IPS-11a (cell line): ENCODE data around the gene SRGN.

ENCODE experiments used
- H3K4me3 ChIP-seq: one replicate; pipeline ENCODE4 v1.5.1; 2013; ENCODE audit warnings: low read depth, low read length, control low read depth

The SRGN gene

DNA sequence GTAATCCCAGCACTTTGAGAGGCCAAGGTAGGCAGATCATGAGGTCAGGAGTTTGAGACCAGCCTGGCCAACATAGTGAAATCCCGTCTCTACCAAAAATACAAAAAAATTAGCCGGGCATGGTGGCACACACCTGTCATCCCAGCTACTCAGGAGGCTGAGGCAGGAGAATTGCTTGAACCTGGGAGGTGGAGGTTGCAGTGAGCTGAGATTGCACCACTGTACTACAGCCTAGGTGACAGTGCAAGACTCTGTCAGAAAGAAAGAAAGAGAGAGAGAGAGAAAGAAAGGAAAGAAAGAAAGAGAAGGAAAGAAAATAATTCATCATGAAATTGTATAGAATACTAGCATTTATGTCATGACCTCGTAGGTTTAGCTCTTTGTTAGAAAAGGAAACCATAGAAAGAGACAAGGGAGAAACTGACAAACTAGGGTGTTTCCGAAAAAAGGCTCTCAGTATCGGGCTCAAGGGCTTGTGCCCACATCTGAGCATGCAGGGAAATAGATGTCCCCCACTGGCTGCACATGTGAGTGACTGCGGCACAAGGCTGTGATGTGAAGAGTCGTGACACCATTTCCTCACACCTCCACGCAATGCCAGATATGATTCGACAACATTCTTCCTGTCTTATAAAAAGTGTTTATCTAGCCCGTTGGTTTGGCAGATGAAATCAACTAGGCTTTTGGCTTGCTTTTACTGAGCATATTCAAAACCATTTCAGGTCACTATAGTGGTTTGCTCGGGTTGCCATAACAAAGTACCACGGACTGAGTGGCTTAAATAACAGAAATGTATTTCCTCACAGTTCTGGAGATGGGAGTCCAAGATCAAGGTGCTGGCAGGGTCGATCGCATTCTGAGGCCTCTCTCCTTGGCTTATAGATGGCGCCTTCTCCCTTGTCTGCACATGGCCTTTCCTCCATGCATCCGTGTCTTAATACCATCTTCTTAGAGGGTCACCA lies 2.0 kb downstream of the SRGN start:
- no peak overlapping the region for H3K4me3 ChIP-seq

DNA sequence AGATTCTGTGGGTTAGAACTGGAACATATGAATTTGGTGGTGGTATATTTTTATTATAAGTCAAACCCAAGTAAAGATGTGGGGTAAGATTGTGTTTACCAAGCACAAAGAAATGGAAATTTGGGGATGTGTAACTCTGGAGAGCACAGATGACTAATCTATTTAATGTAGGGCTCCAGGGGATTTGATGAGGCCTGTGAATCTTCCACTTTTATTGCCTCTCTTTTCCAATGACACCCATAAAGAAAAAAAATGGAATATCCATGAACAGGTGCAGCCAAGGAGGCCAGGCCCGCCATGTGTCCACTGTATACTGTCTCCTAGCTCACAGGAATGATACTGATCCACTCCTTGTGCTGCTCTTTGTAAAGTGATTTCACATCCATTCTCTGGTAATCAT lies 2.8 kb downstream of the SRGN start:
- H3K4me3 ChIP-seq: no peak overlapping the region

DNA sequence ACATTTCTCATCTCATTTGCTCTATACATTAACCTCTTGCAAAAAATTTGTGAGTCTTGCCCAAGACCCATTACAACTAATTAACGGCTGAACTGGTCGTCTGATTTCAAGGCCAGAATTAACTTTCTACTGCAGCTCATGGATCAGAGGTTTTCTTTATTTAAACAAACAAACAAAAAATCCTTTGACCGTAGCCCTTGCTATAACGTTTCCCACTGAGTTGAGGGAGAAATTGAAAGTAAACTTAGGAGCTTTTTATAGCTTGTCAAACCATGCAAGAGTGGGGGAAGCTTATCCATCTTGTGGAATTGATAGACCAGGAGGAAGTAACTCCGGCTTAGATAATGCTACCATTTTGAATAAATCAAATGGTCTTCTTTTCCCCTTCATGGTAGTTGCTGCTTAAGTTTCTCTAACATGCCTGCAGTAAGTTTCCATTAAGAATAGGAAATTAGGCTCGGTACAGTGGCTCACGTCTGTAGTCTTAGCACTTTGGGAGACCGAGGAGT lies 3.3 kb downstream of the SRGN start:
- no peak overlapping the region for H3K4me3 ChIP-seq

DNA sequence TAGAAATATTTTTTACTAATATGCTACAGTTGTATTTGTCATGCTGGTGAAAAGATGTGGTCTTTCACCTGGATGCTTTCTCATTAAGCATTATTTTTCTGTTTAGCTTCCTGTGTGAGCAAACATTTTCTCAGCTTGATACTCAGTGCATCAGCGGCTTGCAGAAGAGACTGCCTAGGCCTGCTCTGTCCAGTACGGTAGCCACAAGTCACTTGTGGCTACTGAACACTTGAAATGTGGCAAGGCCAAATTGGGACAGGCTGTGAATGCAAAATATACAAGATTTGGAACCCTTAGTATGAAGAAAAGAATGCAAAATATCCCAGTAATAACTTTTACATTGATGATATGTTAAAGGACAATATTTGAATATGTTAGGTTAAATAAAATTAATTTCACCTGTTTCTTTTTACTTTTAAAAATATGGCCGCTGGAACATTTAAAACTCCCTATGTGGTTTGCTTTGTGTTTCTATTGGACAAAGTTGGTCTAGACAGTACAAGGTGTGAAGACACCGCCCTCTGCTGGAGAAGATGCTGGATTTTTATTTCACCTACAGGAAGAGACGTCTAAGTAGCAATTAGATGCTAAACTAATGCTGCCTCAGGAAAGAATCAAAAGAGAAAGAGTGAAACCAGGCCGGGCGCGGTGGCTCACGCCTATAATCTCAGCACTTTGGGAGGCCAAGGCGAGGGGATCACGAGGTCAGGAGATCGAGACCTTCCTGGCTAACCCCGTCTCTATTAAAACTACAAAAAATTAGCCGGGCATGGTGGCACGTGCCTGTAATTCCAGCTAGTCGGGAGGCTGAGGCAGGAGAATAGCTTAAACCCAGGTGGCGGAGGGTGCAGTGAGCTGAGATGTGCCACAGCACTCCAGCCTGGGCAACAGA lies 5.3 kb downstream of the SRGN start:
- no peak overlapping the region for H3K4me3 ChIP-seq

DNA sequence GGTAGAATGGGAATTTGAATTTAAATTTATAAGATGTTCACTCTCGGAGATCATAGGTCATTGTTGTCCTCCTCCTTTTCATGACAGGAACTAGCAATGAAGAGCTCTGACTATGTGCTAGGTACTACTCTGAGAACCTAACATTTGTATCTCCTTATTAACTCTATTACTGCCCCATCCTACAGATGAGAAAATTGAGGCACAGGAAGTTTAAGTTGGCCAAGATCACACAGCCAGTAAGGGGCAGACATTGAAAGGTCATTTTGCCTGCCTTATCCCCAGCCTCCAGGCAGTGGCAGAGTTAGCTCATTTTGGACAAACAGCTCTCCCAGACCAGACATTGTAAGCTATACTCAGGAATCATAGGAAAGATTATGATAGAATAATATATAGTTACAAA lies 6.0 kb downstream of the SRGN start:
- no peak overlapping the region for H3K4me3 ChIP-seq

DNA sequence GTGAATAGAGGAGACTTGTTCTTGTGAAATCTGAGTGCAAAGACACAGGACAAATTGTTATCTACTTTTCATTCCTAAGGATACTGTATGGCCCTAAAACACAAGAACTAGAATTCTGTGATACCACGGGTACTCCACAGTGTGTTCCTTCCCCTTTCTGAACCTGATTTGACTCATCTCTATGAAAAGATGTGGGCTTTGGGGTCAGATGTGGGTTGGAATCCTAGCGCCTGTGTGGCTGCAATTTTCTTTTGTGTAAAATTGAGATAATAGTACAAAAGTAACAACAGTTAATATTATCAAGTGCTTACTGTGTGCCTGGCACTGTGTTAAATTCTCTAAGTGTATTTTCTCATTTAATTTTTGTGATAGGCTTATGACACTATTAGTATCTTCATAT lies 8.1 kb downstream of the SRGN start:
- H3K4me3 ChIP-seq: no peak overlapping the region

DNA sequence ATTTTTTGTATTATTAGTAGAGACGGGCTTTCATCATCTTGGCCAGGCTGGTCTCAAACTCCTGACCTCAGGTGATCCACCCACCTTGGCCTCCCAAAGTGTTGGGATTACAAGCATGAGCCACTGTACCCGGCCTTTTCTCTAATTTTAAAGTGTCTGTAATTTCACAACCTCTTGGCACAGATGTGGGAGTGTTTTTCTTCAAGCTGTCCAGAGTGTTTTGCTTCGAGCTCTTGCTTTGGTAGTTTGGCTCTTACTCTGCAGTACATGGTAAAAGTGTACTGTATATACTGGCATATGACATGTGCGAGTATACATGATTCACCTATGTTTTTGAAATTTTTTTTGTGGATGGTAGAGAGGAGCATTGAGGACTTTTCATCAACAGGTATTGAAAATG lies 9.8 kb downstream of the SRGN start:
- H3K4me3 ChIP-seq: no peak overlapping the region

- no peak overlapping the region for H3K4me3 ChIP-seq
Measured at GRCh38 chr10:69100136-69100872, 12.4 kb downstream of the SRGN start.

DNA sequence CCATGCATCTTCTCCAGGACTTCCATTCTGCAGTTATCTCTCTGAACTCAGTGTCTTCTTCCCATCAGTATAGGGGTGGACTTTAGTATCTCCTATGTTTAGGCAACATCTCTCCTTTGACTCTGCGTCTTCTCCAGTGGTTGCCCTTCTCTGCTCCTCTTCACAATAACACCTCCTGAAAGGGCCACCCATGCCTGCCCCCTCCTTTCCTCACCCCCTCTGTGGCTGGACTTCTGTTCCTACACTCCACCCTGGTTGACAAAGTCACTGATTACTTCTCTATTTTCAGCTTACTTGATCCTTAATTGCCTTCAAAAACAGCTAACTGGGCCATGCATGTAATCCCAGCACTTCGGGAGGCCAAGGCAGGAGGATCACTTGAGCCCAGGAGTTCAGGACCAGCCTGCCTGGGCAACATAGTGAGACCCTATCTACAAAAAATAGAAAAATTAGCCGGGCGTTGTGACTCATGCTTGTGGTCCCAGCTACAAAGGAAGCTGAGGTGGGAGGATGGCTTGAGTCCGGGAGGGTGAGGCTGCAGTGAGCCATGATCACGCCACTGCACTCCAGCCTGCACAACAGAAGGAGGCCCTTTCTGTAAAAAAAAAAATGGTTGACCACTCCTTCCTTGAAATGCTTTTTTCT lies 13.7 kb downstream of the SRGN start:
- H3K4me3 ChIP-seq: no peak overlapping the region

- no peak overlapping the region for H3K4me3 ChIP-seq
Measured at GRCh38 chr10:69102440-69102839, 14.5 kb downstream of the SRGN start.

DNA sequence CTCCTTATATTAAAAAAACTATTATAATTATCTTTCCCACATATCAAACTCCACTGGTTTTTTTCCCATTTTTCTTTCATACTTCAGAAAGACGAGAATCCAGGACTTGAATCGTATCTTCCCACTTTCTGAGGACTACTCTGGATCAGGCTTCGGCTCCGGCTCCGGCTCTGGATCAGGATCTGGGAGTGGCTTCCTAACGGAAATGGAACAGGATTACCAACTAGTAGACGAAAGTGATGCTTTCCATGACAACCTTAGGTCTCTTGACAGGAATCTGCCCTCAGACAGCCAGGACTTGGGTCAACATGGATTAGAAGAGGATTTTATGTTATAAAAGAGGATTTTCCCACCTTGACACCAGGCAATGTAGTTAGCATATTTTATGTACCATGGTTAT lies 15.9 kb downstream of the SRGN start:
- H3K4me3 ChIP-seq: no peak overlapping the region

- H3K4me3 ChIP-seq: no peak overlapping the region
Measured at GRCh38 chr10:69104994-69105790, 17.3 kb downstream of the SRGN start.

DNA sequence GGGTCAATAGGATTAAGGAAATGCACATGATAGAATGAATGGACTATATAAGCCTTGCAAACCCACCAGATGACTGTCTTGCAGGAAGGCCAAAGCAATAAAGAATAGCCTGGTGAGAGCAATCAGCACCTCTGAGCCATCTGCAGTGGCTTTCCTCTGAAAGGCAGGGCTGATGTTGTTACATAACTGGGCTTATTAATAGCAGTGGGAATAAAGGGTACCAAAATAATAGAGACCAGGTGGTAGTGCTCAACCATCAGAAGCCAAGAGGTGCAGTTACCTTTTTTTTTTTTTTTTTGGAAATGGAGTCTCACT lies 19.2 kb downstream of the SRGN start:
- no peak overlapping the region for H3K4me3 ChIP-seq

DNA sequence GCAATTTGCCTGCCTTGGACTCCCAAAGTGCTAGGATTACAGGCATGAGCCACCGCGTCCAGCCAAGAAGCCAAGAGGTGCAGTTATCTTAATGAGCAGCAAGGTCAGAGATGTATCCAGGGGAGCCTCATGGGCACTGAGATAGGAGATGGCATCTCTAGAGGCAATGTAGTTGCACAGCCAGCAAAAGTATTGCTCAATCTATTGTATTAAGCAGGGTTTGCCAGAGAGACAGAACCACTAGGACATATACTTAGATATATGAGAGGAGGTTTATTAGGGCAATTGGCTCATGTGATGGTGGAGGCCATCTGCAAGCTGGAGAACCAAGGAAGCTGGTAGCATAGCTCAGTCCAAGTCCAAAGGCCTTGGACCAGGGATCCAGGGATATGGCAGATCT lies 19.8 kb downstream of the SRGN start:
- no peak overlapping the region for H3K4me3 ChIP-seq

GRCh38 chr10:69119896-69120295 lies 32.0 kb downstream of the SRGN start:
- no peak overlapping the region for H3K4me3 ChIP-seq

DNA sequence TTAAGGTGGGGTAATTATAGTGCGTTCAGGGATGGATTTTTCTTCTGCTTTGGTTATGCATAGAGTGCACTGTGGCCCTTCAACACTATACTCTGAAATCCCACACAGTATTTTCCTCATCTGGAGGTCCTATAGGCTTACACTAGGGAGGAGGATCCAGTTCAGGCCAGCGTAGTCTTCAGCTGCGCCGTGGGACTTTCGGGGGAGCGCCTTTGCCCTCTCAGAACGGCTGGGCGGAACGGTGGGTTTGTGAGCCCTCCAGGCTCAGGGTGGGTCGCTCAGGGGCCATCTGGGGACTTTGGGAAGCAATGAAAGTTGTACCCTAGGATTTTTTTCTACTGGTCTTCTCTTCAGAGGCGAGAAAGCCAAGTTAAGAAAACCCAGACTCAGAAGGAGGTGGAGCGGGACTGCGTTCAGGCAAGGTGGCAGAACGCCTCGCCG lies 35.4 kb downstream of the SRGN start:
- peak overlapping the region; percentile 67 for H3K4me3 ChIP-seq

DNA sequence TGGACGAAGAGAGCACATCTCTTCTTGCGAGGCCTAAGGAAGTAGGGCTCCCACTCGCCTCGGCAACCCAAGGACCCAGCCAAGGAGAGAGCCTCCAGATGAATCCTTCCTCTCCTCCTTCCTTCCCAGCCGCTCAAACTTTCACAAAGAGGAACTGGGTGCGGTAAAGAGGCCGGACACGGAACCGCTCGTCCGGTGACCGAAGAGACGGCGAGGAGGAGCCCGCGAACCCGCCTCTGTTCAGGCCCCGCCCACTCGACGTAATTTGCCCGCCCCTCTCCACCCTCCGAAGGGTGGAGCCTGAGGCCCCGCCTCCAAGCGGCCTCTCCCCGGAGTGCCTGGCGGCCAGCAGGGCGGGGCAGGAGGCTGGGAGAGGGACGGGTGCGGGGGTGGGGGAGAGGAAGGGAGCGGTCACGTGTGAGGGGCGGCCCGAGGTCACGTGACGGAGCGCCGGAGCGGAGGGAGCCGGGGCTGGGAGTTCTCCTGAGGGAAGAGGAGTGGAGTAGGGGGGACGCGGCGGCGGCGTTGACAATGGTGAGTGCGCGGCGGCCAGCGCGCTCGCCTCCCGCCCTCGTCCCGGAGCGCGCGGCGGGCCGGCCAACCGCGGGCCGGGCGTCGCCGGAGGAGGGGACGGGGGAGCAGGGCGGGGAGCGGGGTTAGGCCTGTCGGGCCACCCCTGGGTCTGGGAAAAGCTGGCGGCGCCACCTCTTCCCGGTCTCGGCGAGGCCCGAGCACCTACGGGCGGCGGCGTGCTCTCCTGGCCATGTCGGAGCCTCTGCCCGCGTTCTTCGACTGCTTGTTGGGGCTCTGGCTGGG lies 36.1 kb downstream of the SRGN start, which contains the start of gene VPS26A:
VPS26A (plus strand) TSS at position 432 of the 816 bp plus-strand sequence; CDS start at position 532, 100 bp downstream.
- H3K4me3 ChIP-seq: peak within 1 kb of the TSS; percentile 89

- peak overlapping the region; percentile 89 for H3K4me3 ChIP-seq
Measured at GRCh38 chr10:69124563-69125268, 36.8 kb downstream of the SRGN start.
